K562 (cell line): ENCODE data around the gene ARMC9. TPM values are rescaled to one million over a fixed set of nuclear protein-coding genes. Genes with fewer than 3 reads are reported as not detected.

Source experiments
- ATAC-seq: fragments of 200-7000 bp; cut with Tn5 transposase; 3 replicates; pipeline ENCODE4 v1.9.1; 2020; ENCODE audit warnings: moderate library complexity
- BruUV-seq: library from RNA; stranded (reverse); fragments of 400-500 nt; replicated peaks from 2 replicates; lab custom pipeline; 2021; lab: Mats Ljungman, UMichigan
- CTCF ChIA-PET: fragments of 300-600 bp; formaldehyde crosslinking; extraction: SDS; loops from one replicate; lab custom pipeline; 2021; ENCODE audit warnings: low intra/inter-chr PET ratio; lab: Yijun Ruan, JAX
- POLR2A ChIA-PET: fragments of 300-600, 350-650 bp; sonication (Branson Sonifier 250); formaldehyde crosslinking; extraction: SDS; loops from one replicate; lab custom pipeline; 2021; ENCODE audit warnings: antibody characterized with exemption, inconsistent platforms; lab: Yijun Ruan, JAX
- DNase-seq, 4 experiments: peaks; one replicate each; pipeline versions ENCODE4 v3.0.0 to v3.0.0-alpha.2; 2011 to 2018; ENCODE audit warnings: low spot score in 3 of 4, mixed read lengths in 3 of 4; ENCODE audit errors: extremely low read depth in 1 of 4
- FAIRE-seq: peaks from 2 replicates; lab custom pipeline; 2011; peaks lifted over from hg19 to GRCh38; lab: Jason Lieb, UNC
- H2AFZ ChIP-seq: 2 replicates; pipeline ENCODE4 v1.6.0; 2011; ENCODE audit warnings: low read depth, low read length, control low read depth, inconsistent platforms
- H3K27ac ChIP-seq: fragments of 200-600 bp; 3 replicates; pipeline ENCODE4 v1.8.0; 2011; ENCODE audit warnings: low read depth, mild to moderate bottlenecking, control low read depth, inconsistent platforms, low read length, moderate library complexity, mixed read lengths; ENCODE audit errors: extremely low read depth
- H3K27me3 ChIP-seq, 2 experiments: fragments of 300-600 bp in 1 of 2; 2 replicates in 1 of 2; 3 replicates in 1 of 2; pipeline versions ENCODE4 v1.6.0 to v1.8.0; 2011; ENCODE audit warnings: inconsistent platforms in 2 of 2, low read length in 2 of 2, mild to moderate bottlenecking in 1 of 2, mixed read lengths in 1 of 2, moderate library complexity in 1 of 2; ENCODE audit not compliant: control insufficient read depth in 2 of 2, insufficient read depth in 2 of 2
- H3K36me3 ChIP-seq: fragments of 300-600 bp; 3 replicates; pipeline ENCODE4 v1.8.0; 2011; ENCODE audit warnings: mild to moderate bottlenecking, low read length, inconsistent platforms; ENCODE audit not compliant: control insufficient read depth, insufficient read depth
- H3K4me1 ChIP-seq, 2 experiments: fragments of 200-600 bp in 1 of 2; replicated peaks in 1 of 2; 2 replicates in 1 of 2; 3 replicates in 1 of 2; pipeline versions ENCODE4 v1.5.1 to v1.8.0; 2011; ENCODE audit warnings: inconsistent platforms in 2 of 2, low read length in 2 of 2, mild to moderate bottlenecking in 1 of 2, mixed read lengths in 1 of 2, moderate library complexity in 1 of 2; ENCODE audit not compliant: control insufficient read depth in 2 of 2, insufficient read depth in 2 of 2
- H3K4me2 ChIP-seq: 2 replicates; pipeline ENCODE4 v1.6.1; 2011; ENCODE audit warnings: low read length, control low read depth, inconsistent platforms, mixed read lengths; ENCODE audit not compliant: insufficient read depth
- H3K4me3 ChIP-seq: fragments of 200-600 bp; sonication (generic), shearing (Covaris generic); 2 replicates; pipeline ENCODE4 v1.5.1; 2016; ENCODE audit warnings: control low read depth, inconsistent platforms
- H3K79me2 ChIP-seq: fragments of 200-600 bp; 3 replicates; pipeline ENCODE4 v1.8.0; 2011; ENCODE audit warnings: low read length, inconsistent platforms; ENCODE audit not compliant: control insufficient read depth, insufficient read depth
- H3K9ac ChIP-seq, 2 experiments: 2 replicates each; pipeline versions ENCODE4 v1.6.0 to v1.6.1; 2011; ENCODE audit warnings: low read depth in 2 of 2, low read length in 2 of 2, control low read depth in 1 of 2, inconsistent platforms in 1 of 2, mild to moderate bottlenecking in 1 of 2, mixed read lengths in 1 of 2; ENCODE audit not compliant: insufficient read depth in 1 of 2
- H3K9me1 ChIP-seq: one replicate; pipeline ENCODE4 v1.6.0; 2011; ENCODE audit warnings: inconsistent platforms, mild to moderate bottlenecking, low read length, moderate library complexity; ENCODE audit not compliant: control insufficient read depth, insufficient read depth
- H3K9me3 ChIP-seq: replicated peaks from 2 replicates; pipeline ENCODE4 v1.5.1; 2011; ENCODE audit warnings: low read depth, low read length, inconsistent platforms; ENCODE audit not compliant: control insufficient read depth, insufficient read depth
- H4K20me1 ChIP-seq: replicated peaks from 2 replicates; pipeline ENCODE4 v1.6.1; 2011; ENCODE audit warnings: low read length, inconsistent platforms, mixed read lengths; ENCODE audit not compliant: control insufficient read depth, insufficient read depth
- CHD1 ChIP-seq: fragments of 200-600 bp; sonication (generic); IDR thresholded peaks from one replicate; pipeline ENCODE4 v1.6.1; 2012; ENCODE audit warnings: mild to moderate bottlenecking, moderate library complexity, low read length, inconsistent platforms
- CXXC5 ChIP-seq: fragments of 250-450 bp; sonication (Bioruptor Pico); IDR thresholded peaks from 2 replicates; pipeline ENCODE4 v1.8.0; 2022; ENCODE audit warnings: inconsistent platforms, mild to moderate bottlenecking, moderate library complexity
- EZH2 ChIP-seq: IDR thresholded peaks from 2 replicates; pipeline ENCODE4 v1.6.1; 2012; ENCODE audit warnings: low read depth, mild to moderate bottlenecking, inconsistent platforms, low read length, borderline replicate concordance
- FOXK2 ChIP-seq, 2 experiments: fragments of 450-650 bp; IDR thresholded peaks in 1 of 2; conservative IDR thresholded peaks in 1 of 2; 2 replicates each; pipeline ENCODE4 v1.6.1; 2016; ENCODE audit warnings: low read depth in 2 of 2, mild to moderate bottlenecking in 1 of 2
- LARP7 ChIP-seq: fragments of 450-650 bp; IDR thresholded peaks from 2 replicates; pipeline ENCODE4 v1.6.1; 2016
- PML ChIP-seq: IDR thresholded peaks from 2 replicates; pipeline ENCODE4 v1.6.1; 2012; ENCODE audit warnings: low read length, inconsistent platforms
- SREBF1 ChIP-seq: fragments of 150-350 bp; IDR thresholded peaks from 2 replicates; pipeline ENCODE4 v1.6.1; 2014; ENCODE audit warnings: antibody characterized with exemption, low read depth, low read length, borderline replicate concordance
- SREBF2 ChIP-seq: sonication (generic); formaldehyde crosslinking; IDR thresholded peaks from 2 replicates; pipeline ENCODE4 v1.4.0; 2020; ENCODE audit warnings: mild to moderate bottlenecking, missing genetic modification reagents
- U2AF2 ChIP-seq: fragments of 200-400 bp; formaldehyde crosslinking; optimal IDR thresholded peaks from 2 replicates; pipeline ENCODE3; 2017; ENCODE audit warnings: low read depth, mild to moderate bottlenecking, low read length
- WHSC1 ChIP-seq: IDR thresholded peaks from one replicate; pipeline ENCODE4 v1.6.1; 2012; ENCODE audit warnings: low read length, control low read depth, inconsistent platforms
- WGBS: fragments of 100-300 bp; shearing (Covaris generic); methylation state at CpG from one replicate; pipeline ENCODE4 v1.1.6; 2016; ENCODE audit warnings: low coverage, mixed read lengths; ENCODE audit not compliant: insufficient coverage; ENCODE audit errors: missing lambda C conversion rate; 5-methylcytosine and 5-hydroxymethylcytosine counted together
- in situ Hi-C: fragments of 300-500 bp; cut with MboI; formaldehyde crosslinking; loops from 4 replicates; pipeline ENCODE4 v1.15.0; 2018; ENCODE audit warnings: inconsistent platforms, mixed read lengths
- intact Hi-C: fragments of 100-400 bp; cut with micrococcal nuclease; formaldehyde crosslinking; loops from 2 replicates; pipeline ENCODE4 v1.14.2; 2022
- polyA plus RNA-seq, 8 experiments: library from polyadenylated mRNA; depleted of rRNA in 4 of 8; stranded (reverse) in 5 of 8; unstranded in 3 of 8; fragments of >200 nt; fragmentation: Nextera tagmentation in 2 of 8; fragmentation: Illumina TruSeq in 1 of 8; extraction: Ambion mirVana in 2 of 8; extraction: Trizol in 1 of 8; gene quantifications; 2 replicates each; pipeline versions ENCODE4 v1.2.1 to v1.2.3, GENCODE V29; 2011 to 2014; ENCODE audit warnings: inconsistent platforms in 1 of 8, missing spikeins in 1 of 8
- total RNA-seq, 7 experiments: library from RNA; depleted of rRNA in 6 of 7; stranded (reverse); fragments of >200 nt in 6 of 7; fragmentation: Illumina TruSeq in 2 of 7; extraction: Trizol in 2 of 7; gene quantifications; 2 replicates each; pipeline versions ENCODE4 v1.2.1 to v1.2.3, GENCODE V29; 2011 to 2021; ENCODE audit warnings: low replicate concordance in 1 of 7

The ARMC9 gene
- total and polyA plus RNA-seq, 9 of the 15 experiments (the other 6 are each of a cell fraction or from before 2014, with no cell fraction given), result 0.36 to 2.3 (median 1.1) TPM

DNA sequence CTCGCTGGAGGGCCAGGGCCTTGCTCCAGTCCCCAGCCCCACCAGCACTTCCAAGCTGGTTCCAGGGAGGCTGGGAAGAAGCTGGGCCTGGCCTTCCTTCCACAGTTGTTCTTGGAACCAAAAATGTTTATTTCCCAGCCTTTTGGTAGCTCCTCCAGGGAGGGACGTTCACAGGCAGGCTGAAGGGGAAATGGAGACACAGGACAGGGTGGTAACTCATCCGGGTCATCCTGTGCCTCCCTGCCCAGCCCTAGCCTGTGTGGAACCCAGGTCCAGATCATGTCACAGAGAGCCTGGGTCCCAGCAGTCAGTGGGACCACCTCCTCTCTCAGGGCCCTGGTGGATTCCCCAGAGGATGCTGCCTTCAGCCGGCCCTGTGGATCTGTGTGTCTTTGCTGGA lies 12.5 kb upstream of the ARMC9 start:
- Histone ChIP-seq H3K9me1 (no peaks in the 10 kb centered on the region), H3K27me3 (peaks cover 6 to 28% of the 10 kb centered on the region in 2 experiments; a peak in 4 of 5 replicates), H3K9me3 (no peaks in the 10 kb centered on the region), H3K4me1 (peaks cover 11 to 13% of the 10 kb centered on the region in 2 experiments; a peak in 4 of 5 replicates), H3K4me3 (no peak overlapping the region), H2AFZ (no peak overlapping the region), H3K4me2 (no peak overlapping the region), H3K27ac (no peak overlapping the region), H3K36me3 (no peaks in the 10 kb centered on the region), H3K9ac (no peak overlapping the region), H4K20me1 (no peaks in the 10 kb centered on the region), H3K79me2 (no peaks in the 10 kb centered on the region)
- in situ Hi-C loops (no loop called here), intact Hi-C loops (no loop called here)
- POLR2A ChIA-PET, result interaction anchor here (1.2 kb wide), 1 partner anchor 13 kb away, joined by 3 read pairs; no protein-coding TSS in a partner anchor
- 4% methylated on average over 4 of the region's 4 CpGs for WGBS
- no peak for DNase-seq
- CTCF ChIA-PET, result no interaction called here
- no TSS peak for BruUV-seq
- no peak for ATAC-seq
- TF ChIP-seq CXXC5 (CRISPR knock-in tag), result no peak
- no peak for TF ChIP-seq SREBF2 (CRISPR knock-in tag)
- TF ChIP-seq CHD1, result no peak
- TF ChIP-seq FOXK2 (conservative IDR thresholded peaks at IDR 0.05 in 1 of 2, IDR thresholded peaks at IDR 0.05 in 1 of 2; ENCODE audit: low read depth in 2 of 2), result no peak
- no peak for TF ChIP-seq PML
- FAIRE-seq, result no peak

DNA sequence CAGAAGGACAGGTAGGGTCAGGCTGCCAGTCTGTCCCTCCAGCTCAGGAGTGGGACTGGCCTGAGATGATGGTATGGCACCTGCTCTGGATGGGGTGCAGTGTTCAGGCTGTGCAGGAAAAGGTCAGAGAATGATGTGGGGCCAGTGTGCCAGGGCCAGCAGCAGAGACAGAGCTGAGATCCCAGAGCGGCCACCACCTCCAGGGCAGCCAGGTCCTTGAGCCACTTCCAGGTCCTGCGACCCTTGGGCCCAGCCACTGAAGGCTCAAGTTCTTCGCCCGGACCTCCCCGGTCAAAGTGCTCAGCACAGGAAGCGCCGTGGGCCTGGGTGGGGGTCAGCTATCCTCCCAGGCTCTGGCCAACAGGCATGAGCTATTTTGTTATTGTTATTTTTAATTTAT lies 12.1 kb upstream of the ARMC9 start:
- ChIA-PET CTCF (no interaction called here), POLR2A (interaction anchor here (1.2 kb wide), 1 partner anchor 13 kb away, joined by 3 read pairs; no protein-coding TSS in a partner anchor)
- DNase-seq (no peak), ATAC-seq (no peak), FAIRE-seq (no peak)
- H3K27ac ChIP-seq, result no peak overlapping the region
- H3K9me1 ChIP-seq, result no peaks in the 10 kb centered on the region
- H3K79me2 ChIP-seq, result no peaks in the 10 kb centered on the region
- H3K4me3 ChIP-seq, result no peak overlapping the region
- BruUV-seq, result no TSS peak
- H3K9ac ChIP-seq, result no peak overlapping the region
- H2AFZ ChIP-seq, result no peak overlapping the region
- intact Hi-C loops (no loop called here), in situ Hi-C loops (no loop called here)
- H3K9me3 ChIP-seq, result no peaks in the 10 kb centered on the region
- WGBS, result 20% methylated on average over 5 of the region's 7 CpGs
- TF ChIP-seq WHSC1 (no peak), LARP7 (no peak), SREBF1 (no peak), U2AF2 (no peak), EZH2 (no peak)
- H3K36me3 ChIP-seq, result no peaks in the 10 kb centered on the region
- H4K20me1 ChIP-seq, result no peaks in the 10 kb centered on the region
- no peak overlapping the region for H3K4me2 ChIP-seq
- peaks cover 11 to 14% of the 10 kb centered on the region in 2 experiments; a peak in 4 of 5 replicates for H3K4me1 ChIP-seq
- peaks cover 6 to 28% of the 10 kb centered on the region in 2 experiments; a peak in 4 of 5 replicates for H3K27me3 ChIP-seq
